Heart left ventricle (tissue), 16 donors: ENCODE results near the gene HLCS. TPM values are rescaled to one million over a fixed set of nuclear protein-coding genes. Genes with fewer than 3 reads are reported as not detected.

ENCODE experiments used
- ATAC-seq, 4 donors: fragments of 200-7000 bp; cut with Tn5 transposase; one replicate each; pipeline ENCODE4 v1.9.1; 2020 to 2022; ENCODE audit warnings: moderate library complexity in 4 of 4, mild to moderate bottlenecking in 3 of 4, moderate number of reproducible peaks in 1 of 4
- DNase-seq, 5 donors: peaks; one replicate each; pipeline ENCODE4 v3.0.0-alpha.2; 2020
- H3K27ac ChIP-seq, 12 donors: fragments of 200-600 bp; sonication (generic) in 4 of 12; one replicate each; pipeline versions ENCODE4 v1.5.0 to v1.8.0; 2016 to 2022; ENCODE audit warnings: mild to moderate bottlenecking in 2 of 12
- H3K27me3 ChIP-seq, 9 donors: fragments of 200-600 bp; sonication (generic) in 2 of 9; one replicate each; pipeline versions ENCODE4 v1.5.1 to v1.8.0; 2016 to 2022; ENCODE audit warnings: mild to moderate bottlenecking in 3 of 9
- H3K36me3 ChIP-seq, 9 donors: fragments of 200-600 bp; sonication (generic) in 2 of 9; one replicate each; pipeline versions ENCODE4 v1.5.0 to v1.8.0; 2018 to 2022; ENCODE audit warnings: mild to moderate bottlenecking in 2 of 9
- H3K4me1 ChIP-seq, 12 donors: fragments of 200-600 bp; sonication (generic) in 4 of 12; one replicate each; pipeline versions ENCODE4 v1.5.0 to v1.8.0; 2016 to 2022; ENCODE audit warnings: mild to moderate bottlenecking in 3 of 12
- H3K4me3 ChIP-seq, 12 donors: fragments of 200-600 bp; sonication (generic) in 4 of 12; one replicate each; pipeline versions ENCODE4 v1.5.0 to v1.8.0; 2017 to 2022; ENCODE audit warnings: mild to moderate bottlenecking in 9 of 12, moderate library complexity in 4 of 12
- H3K9me3 ChIP-seq, 12 donors: fragments of 200-600 bp; sonication (generic) in 4 of 12; one replicate each; pipeline versions ENCODE4 v1.5.0 to v1.8.0; 2016 to 2022; ENCODE audit warnings: mild to moderate bottlenecking in 1 of 12
- CTCF ChIP-seq, 12 donors: fragments of 200-600 bp; sonication (generic) in 4 of 12; IDR thresholded peaks; one replicate each; pipeline versions ENCODE4 v1.5.0 to v1.8.0; 2018 to 2022; ENCODE audit warnings: antibody characterized with exemption in 12 of 12, mild to moderate bottlenecking in 5 of 12
- POLR2A ChIP-seq, 2 donors: fragments of 450-650 bp; IDR thresholded peaks; one replicate each; pipeline ENCODE4 v1.6.1; 2017; ENCODE audit warnings: antibody characterized with exemption in 2 of 2, mild to moderate bottlenecking in 2 of 2, moderate library complexity in 2 of 2
- WGBS, 4 donors: extraction: QIAGEN DNeasy Blood & Tissue Kit in 2 of 4; methylation state at CpG; one replicate each; pipeline versions ENCODE4 v1.1.5 to v1.1.7; 2013 to 2018; 5-methylcytosine and 5-hydroxymethylcytosine counted together
- intact Hi-C, 10 donors: fragments of 100-400 bp; cut with DNase I; formaldehyde crosslinking; loops; one replicate each; pipeline versions ENCODE4 v1.11.1 to v1.14.2; 2022
- polyA plus RNA-seq, 2 donors: library from polyadenylated mRNA; stranded (reverse); fragments of 200-250 nt; gene quantifications; one replicate each; pipeline ENCODE4 v1.2.3, GENCODE V29; 2013
- total RNA-seq, 9 donors: library from RNA; depleted of rRNA in 2 of 9; stranded (reverse); fragments of >200 nt in 2 of 9; fragmentation: NEBNext Ultra II Directional in 3 of 9; extraction: Animal tissue kit (Norgen Biotek cat#: 25700) in 3 of 9; gene quantifications; one replicate each; pipeline versions ENCODE4 v1.1.0 to v1.2.4, GENCODE V29; 2016 to 2023
- donor health status: ischemic (EF 13 %, LVEDD 7.1; RV severe dilation, severe dysfunction).
- donor health status: healthy with polysubstance abuse.
- donor health status: DM: no; HTN: yes; CAD: no.
- donor health status: DM: no; HTN: no; CAD: no.
- donor health status: ischemic (EF 25% LVEDD 6.9; RV normal size, moderate dysfunction).
- donor health status: ischemic (EF 25% LVEDD 5.7; RV mildly dilated, moderate dysfunction).
- donor health status: healthy.
- donor health status: DM: yes; HTN: yes; CAD: no.
- donor health status: ischemic (EF 35%, LVEDD 5.7; RV mildly dilated, moderate dysfunction).
- donor health status: nonischemic (EF 11% LVEDD 7.7; RV severe dilation, severe dysfunction).
- donor health status: DM: yes; HTN: yes; CAD: no.
- donor health status: PGD.
- donor health status: ischemic (EF 29% LVEDD 5.4; RV normal size, mild dysfunction).
- donor health status: nonischemic (EF 23%, LVEDD 6.1; RV moderate dilation, normal function).

HLCS gene
- total and polyA plus RNA-seq, 11 donors: 1.8 to 15.2 (median 6.2) TPM

GRCh38 chr21:36985751-36986594 is 19.5 kb upstream of the HLCS start:
- H3K4me3 ChIP-seq: no peak overlapping the region
- no peak for ATAC-seq
- H3K27me3 ChIP-seq: no peaks in the 10 kb centered on the region
- intact Hi-C loops: loop anchor here in 2 of 10 donors (5.0 kb wide), 2 partner anchors 49 to 86 kb away; partner anchors contain the start of genes PIGP (in 1 of the 2) and TTC3 (in 1 of the 2)
- H3K4me1 ChIP-seq: peaks cover 0 to 12% (median under 1%) of the 10 kb centered on the region in 12 donors
- no peak for DNase-seq
- no peaks in the 10 kb centered on the region for H3K36me3 ChIP-seq
- TF ChIP-seq POLR2A (IDR thresholded peaks at IDR 0.05): no peak
- no peak for TF ChIP-seq CTCF (IDR thresholded peaks at IDR 0.05)
- H3K27ac ChIP-seq: no peak overlapping the region
- H3K9me3 ChIP-seq: no peaks in the 10 kb centered on the region
- 75 to 99% (median 97%) methylated on average over 9 of the region's 9 CpGs for WGBS, 4 donors

- ATAC-seq (no peak), DNase-seq (no peak)
- Histone ChIP-seq H3K9me3 (no peaks in the 10 kb centered on the region), H3K27ac (no peak overlapping the region), H3K36me3 (no peaks in the 10 kb centered on the region), H3K4me3 (no peak overlapping the region), H3K4me1 (peaks cover 0 to 20% (median 10%) of the 10 kb centered on the region in 12 donors), H3K27me3 (no peaks in the 10 kb centered on the region)
- intact Hi-C loops: loop anchor here in 1 of 10 donors (2.0 kb wide), 1 partner anchor 27 kb away; no protein-coding TSS in a partner anchor
- TF ChIP-seq POLR2A (IDR thresholded peaks at IDR 0.05) (no peak), CTCF (IDR thresholded peaks at IDR 0.05) (no peak)
- WGBS, 4 donors: 67 to 76% (median 71%) methylated on average over 6 of the region's 6 CpGs
These were observed 15.7 kb upstream of the HLCS start for GRCh38 chr21:36981977-36982700.

- Histone ChIP-seq H3K27me3 (no peaks in the 10 kb centered on the region), H3K4me1 (peaks cover 0 to 24% (median 10%) of the 10 kb centered on the region in 12 donors), H3K9me3 (no peaks in the 10 kb centered on the region), H3K27ac (peak overlapping the region in 2 of 12 donors; percentile 34 to 44), H3K4me3 (peak overlapping the region; percentile 32 to 70 (median 57)), H3K36me3 (no peaks in the 10 kb centered on the region)
- TF ChIP-seq CTCF (IDR thresholded peaks at IDR 0.05): no peak
- TF ChIP-seq POLR2A (IDR thresholded peaks at IDR 0.05): no peak
- 18 to 80% (median 31%) methylated on average over 2 of the region's 2 CpGs for WGBS, 4 donors
- no peak for ATAC-seq
- intact Hi-C loops: loop anchor here in 1 of 10 donors (2.0 kb wide), 1 partner anchor 28 kb away; no protein-coding TSS in a partner anchor
- DNase-seq: no peak
These were observed 14.6 kb upstream of the HLCS start for GRCh38 chr21:36981049-36981391.
